Stimulated activated CD8-positive, alpha-beta memory T cell treated with anti-CD3 and anti-CD28 coated beads, Interleukin-4, amount 100 ng/mL, for 4 hours (primary cell): ENCODE data around the gene MYLK4.

ENCODE experiments used
- DNase-seq, 2 donors: peaks; one replicate each; pipeline ENCODE4 v3.0.0-alpha.2; 2020; ENCODE audit warnings: low read depth in 2 of 2, low spot score in 1 of 2

Gene MYLK4

GRCh38 chr6:2708456-2708855 lies 42.3 kb downstream of the MYLK4 start:
- DNase-seq: no peak

GRCh38 chr6:2706558-2706957 lies 44.2 kb downstream of the MYLK4 start:
- no peak for DNase-seq

GRCh38 chr6:2705256-2705655 lies 45.5 kb downstream of the MYLK4 start:
- no peak for DNase-seq

- DNase-seq: no peak
Observed at GRCh38 chr6:2697291-2697690, 53.4 kb downstream of the MYLK4 start.

- no peak for DNase-seq
Observed at GRCh38 chr6:2695454-2696095, 55.1 kb downstream of the MYLK4 start.

- DNase-seq: no peak
Observed at GRCh38 chr6:2693231-2693630, 57.5 kb downstream of the MYLK4 start.

GRCh38 chr6:2688401-2689064 lies 62.2 kb downstream of the MYLK4 start:
- DNase-seq: no peak

GRCh38 chr6:2687456-2687855 lies 63.3 kb downstream of the MYLK4 start:
- no peak for DNase-seq

- no peak for DNase-seq
Observed at GRCh38 chr6:2686515-2686914, 64.2 kb downstream of the MYLK4 start.

- no peak for DNase-seq
Observed at GRCh38 chr6:2684766-2685754, 65.7 kb downstream of the MYLK4 start.

- no peak for DNase-seq
Observed at GRCh38 chr6:2684103-2684749, 66.5 kb downstream of the MYLK4 start.

- no peak for DNase-seq
Observed at GRCh38 chr6:2680264-2680922, 70.3 kb downstream of the MYLK4 start.

GRCh38 chr6:2677080-2677593 lies 73.6 kb downstream of the MYLK4 start:
- no peak for DNase-seq

- DNase-seq: no peak
Observed at GRCh38 chr6:2676048-2676447, 74.7 kb downstream of the MYLK4 start.

GRCh38 chr6:2674857-2675256 lies 75.9 kb downstream of the MYLK4 start:
- DNase-seq: no peak

GRCh38 chr6:2669067-2669700 lies 81.5 kb downstream of the MYLK4 start:
- no peak for DNase-seq

- DNase-seq: no peak
Observed at GRCh38 chr6:2667617-2668016, 83.1 kb downstream of the MYLK4 start.

- no peak for DNase-seq
Observed at GRCh38 chr6:2666906-2667575, 83.7 kb downstream of the MYLK4 start.
